Measurements from ENCODE around the gene OPHN1. TPM values are rescaled to one million over a fixed set of nuclear protein-coding genes. Genes with fewer than 3 reads are reported as not detected.

The OPHN1 gene
- total and polyA plus RNA-seq, 2 donors (not counting 1 experiment from before 2014, with no cell fraction given) = 2.9 to 8.3 TPM

DNA sequence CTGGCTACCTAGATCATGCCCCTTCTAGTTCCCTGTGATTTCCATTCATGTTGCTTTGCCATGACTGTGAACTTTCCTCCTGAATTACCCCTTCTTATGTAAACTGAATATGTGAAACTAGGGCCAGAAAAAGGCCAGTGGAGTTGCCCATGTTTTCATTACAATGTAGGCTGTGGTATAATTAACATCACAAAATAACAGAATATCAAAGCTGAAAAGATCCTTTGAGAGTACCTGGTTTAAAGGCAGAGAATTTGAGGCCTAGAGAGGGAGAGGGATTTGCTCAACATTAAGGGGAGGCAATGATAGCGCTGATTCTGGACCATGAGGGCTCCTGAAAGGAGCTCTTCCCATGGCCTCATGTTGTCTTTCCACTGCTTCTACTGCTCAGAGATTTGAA is 392.2 kb downstream of the OPHN1 start:
- Histone ChIP-seq H3K27ac (ENCODE audit: insufficient read depth, low read length) (no peak overlapping the region), H2AFZ (ENCODE audit: low read length) (no peak overlapping the region), H3K9me3 (ENCODE audit: control insufficient read depth, insufficient read depth, low read depth, low read length) (no peaks in the 10 kb centered on the region), H3K4me2 (ENCODE audit: extremely low read depth, insufficient read depth, low read length) (no peak overlapping the region), H3K4me3 (replicated peaks in 1 of 4; ENCODE audit: control extremely low read depth in 1 of 4, insufficient read depth in 1 of 4, low read depth in 3 of 4, low read length in 4 of 4) (no peak overlapping the region), H3K27me3 (ENCODE audit: control insufficient read depth, insufficient read depth, low read length) (no peaks in the 10 kb centered on the region), H3K79me2 (ENCODE audit: control insufficient read depth, insufficient read depth, low read length) (no peaks in the 10 kb centered on the region), H3K36me3 (ENCODE audit: control insufficient read depth, insufficient read depth, low read length) (no peaks in the 10 kb centered on the region), H3K4me1 (ENCODE audit: control insufficient read depth, extremely low read depth, insufficient read depth, low read length) (no peaks in the 10 kb centered on the region), H4K20me1 (ENCODE audit: control insufficient read depth, extremely low read depth, insufficient read depth, low read length) (no peaks in the 10 kb centered on the region), H3K9ac (ENCODE audit: insufficient read depth, low read length) (no peak overlapping the region)
- no peak for DNase-seq (ENCODE audit: low read depth in 2 of 2)
- TF ChIP-seq EZH2 (IDR thresholded peaks at IDR 0.05; ENCODE audit: low read length, missing control alignments) = no peak
- TF ChIP-seq, protein P1, sequence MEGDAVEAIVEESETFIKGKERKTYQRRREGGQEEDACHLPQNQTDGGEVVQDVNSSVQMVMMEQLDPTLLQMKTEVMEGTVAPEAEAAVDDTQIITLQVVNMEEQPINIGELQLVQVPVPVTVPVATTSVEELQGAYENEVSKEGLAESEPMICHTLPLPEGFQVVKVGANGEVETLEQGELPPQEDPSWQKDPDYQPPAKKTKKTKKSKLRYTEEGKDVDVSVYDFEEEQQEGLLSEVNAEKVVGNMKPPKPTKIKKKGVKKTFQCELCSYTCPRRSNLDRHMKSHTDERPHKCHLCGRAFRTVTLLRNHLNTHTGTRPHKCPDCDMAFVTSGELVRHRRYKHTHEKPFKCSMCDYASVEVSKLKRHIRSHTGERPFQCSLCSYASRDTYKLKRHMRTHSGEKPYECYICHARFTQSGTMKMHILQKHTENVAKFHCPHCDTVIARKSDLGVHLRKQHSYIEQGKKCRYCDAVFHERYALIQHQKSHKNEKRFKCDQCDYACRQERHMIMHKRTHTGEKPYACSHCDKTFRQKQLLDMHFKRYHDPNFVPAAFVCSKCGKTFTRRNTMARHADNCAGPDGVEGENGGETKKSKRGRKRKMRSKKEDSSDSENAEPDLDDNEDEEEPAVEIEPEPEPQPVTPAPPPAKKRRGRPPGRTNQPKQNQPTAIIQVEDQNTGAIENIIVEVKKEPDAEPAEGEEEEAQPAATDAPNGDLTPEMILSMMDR (conservative IDR thresholded peaks at IDR 0.05 in 1 of 2, IDR thresholded peaks at IDR 0.05 in 1 of 2; ENCODE audit: low read depth in 1 of 2, low read length in 2 of 2) = no peak

DNA sequence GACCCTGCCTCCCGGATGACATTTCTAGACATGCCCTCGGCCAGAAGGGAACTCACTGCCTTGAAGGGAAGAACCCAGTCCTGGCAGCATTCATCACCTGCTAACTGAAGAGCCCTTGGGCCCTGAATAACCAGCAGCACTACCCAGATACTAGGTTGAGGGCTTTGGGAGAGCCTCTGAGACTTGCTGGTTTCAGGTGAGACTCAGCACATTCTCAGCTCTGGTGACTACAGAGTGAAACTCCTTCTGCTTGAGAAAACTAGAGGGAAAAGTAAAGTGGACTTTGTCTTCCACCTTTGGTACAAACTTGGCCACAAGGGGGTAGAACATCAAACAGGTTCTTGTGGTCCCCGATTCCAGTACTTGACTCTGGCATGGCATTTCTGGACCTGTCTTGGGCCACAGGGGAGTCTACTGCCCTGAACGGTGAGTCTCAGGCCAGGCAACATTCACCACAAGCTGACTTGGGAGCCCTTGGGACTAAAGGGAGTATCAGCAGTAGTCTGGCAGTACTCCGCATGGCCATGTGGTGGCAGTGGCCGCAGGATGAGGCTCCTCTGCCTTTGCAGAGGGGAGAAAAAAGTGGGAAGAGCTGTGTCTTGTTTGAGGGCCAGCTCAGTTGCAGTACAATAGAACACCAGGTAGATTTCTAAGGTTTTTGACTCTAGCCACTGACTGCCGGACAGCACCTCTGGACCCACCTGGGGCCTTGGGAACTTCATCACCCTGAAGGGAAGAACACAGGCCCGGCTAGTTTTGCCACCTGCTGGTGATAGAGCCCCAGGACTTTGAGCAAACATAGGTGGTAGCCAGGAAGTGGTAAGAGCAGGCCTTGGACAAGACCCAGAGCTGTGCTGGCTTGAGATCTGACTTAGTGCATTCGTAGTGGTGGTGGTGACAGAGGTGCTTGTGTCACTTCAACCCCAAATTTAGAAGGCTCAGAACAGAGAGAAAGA is 414.8 kb downstream of the OPHN1 start:
- no peak overlapping the region for H3K27ac ChIP-seq (ENCODE audit: insufficient read depth, low read length)
- H3K4me2 ChIP-seq (ENCODE audit: extremely low read depth, insufficient read depth, low read length) = no peak overlapping the region
- H3K9me3 ChIP-seq (ENCODE audit: control insufficient read depth, insufficient read depth, low read depth, low read length) = no peaks in the 10 kb centered on the region
- no peaks in the 10 kb centered on the region for H3K4me1 ChIP-seq (ENCODE audit: control insufficient read depth, extremely low read depth, insufficient read depth, low read length)
- no peaks in the 10 kb centered on the region for H3K36me3 ChIP-seq (ENCODE audit: control insufficient read depth, insufficient read depth, low read length)
- no peak overlapping the region for H3K9ac ChIP-seq (ENCODE audit: insufficient read depth, low read length)
- no peaks in the 10 kb centered on the region for H3K27me3 ChIP-seq (ENCODE audit: control insufficient read depth, insufficient read depth, low read length)
- TF ChIP-seq, protein P1 (conservative IDR thresholded peaks at IDR 0.05 in 1 of 2, IDR thresholded peaks at IDR 0.05 in 1 of 2; ENCODE audit: low read depth in 1 of 2, low read length in 2 of 2) = peak; percentile 38 to 47
- TF ChIP-seq EZH2 (IDR thresholded peaks at IDR 0.05; ENCODE audit: low read length, missing control alignments) = no peak
- DNase-seq (ENCODE audit: low read depth in 2 of 2) = peak; percentile 1 to 7
- H4K20me1 ChIP-seq (ENCODE audit: control insufficient read depth, extremely low read depth, insufficient read depth, low read length) = no peaks in the 10 kb centered on the region
- no peaks in the 10 kb centered on the region for H3K79me2 ChIP-seq (ENCODE audit: control insufficient read depth, insufficient read depth, low read length)
- H3K4me3 ChIP-seq (replicated peaks in 1 of 4; ENCODE audit: control extremely low read depth in 1 of 4, insufficient read depth in 1 of 4, low read depth in 3 of 4, low read length in 4 of 4) = no peak overlapping the region
- H2AFZ ChIP-seq (ENCODE audit: low read length) = no peak overlapping the region

DNA sequence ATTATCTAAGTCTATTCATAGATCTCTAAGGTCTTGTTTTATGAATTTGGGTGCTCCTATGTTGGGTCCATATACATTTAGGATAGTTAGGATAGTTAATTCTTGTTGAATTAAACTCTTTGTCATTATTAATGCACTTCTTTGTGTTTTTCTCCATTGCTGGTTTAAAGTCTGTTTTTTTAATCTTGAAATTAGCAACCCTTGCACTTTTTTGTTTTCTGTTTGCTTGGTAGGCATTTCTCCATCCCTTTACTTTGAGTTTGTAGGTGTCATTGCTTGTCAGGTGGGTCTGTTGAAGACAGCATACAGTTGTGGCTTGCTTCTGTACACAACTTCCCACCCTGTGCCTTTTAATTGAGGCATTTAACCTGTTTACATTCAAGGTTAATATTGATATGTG is 434.8 kb downstream of the OPHN1 start:
- Histone ChIP-seq H3K4me1 (ENCODE audit: control insufficient read depth, extremely low read depth, insufficient read depth, low read length) (no peaks in the 10 kb centered on the region), H4K20me1 (ENCODE audit: control insufficient read depth, extremely low read depth, insufficient read depth, low read length) (no peaks in the 10 kb centered on the region), H3K36me3 (ENCODE audit: control insufficient read depth, insufficient read depth, low read length) (no peaks in the 10 kb centered on the region), H3K4me3 (replicated peaks in 1 of 4; ENCODE audit: control extremely low read depth in 1 of 4, insufficient read depth in 1 of 4, low read depth in 3 of 4, low read length in 4 of 4) (no peak overlapping the region), H3K79me2 (ENCODE audit: control insufficient read depth, insufficient read depth, low read length) (no peaks in the 10 kb centered on the region), H3K4me2 (ENCODE audit: extremely low read depth, insufficient read depth, low read length) (no peak overlapping the region), H3K27me3 (ENCODE audit: control insufficient read depth, insufficient read depth, low read length) (no peaks in the 10 kb centered on the region), H3K9me3 (ENCODE audit: control insufficient read depth, insufficient read depth, low read depth, low read length) (no peaks in the 10 kb centered on the region), H3K9ac (ENCODE audit: insufficient read depth, low read length) (no peak overlapping the region), H3K27ac (ENCODE audit: insufficient read depth, low read length) (no peak overlapping the region), H2AFZ (ENCODE audit: low read length) (no peak overlapping the region)
- TF ChIP-seq, protein P1 (conservative IDR thresholded peaks at IDR 0.05 in 1 of 2, IDR thresholded peaks at IDR 0.05 in 1 of 2; ENCODE audit: low read depth in 1 of 2, low read length in 2 of 2) = no peak
- TF ChIP-seq EZH2 (IDR thresholded peaks at IDR 0.05; ENCODE audit: low read length, missing control alignments) = no peak
- no peak for DNase-seq (ENCODE audit: low read depth in 2 of 2)

Other genes with a start within 250 kb of the OPHN1 start
- gene YIPF6, start 65.6 kb upstream of the OPHN1 start, total RNA-seq = 21.1 and 28.7 TPM in 2 replicates
- gene YIPF6, start 65.6 kb upstream of the OPHN1 start, polyA plus RNA-seq = 12.4 and 25.8 TPM in 2 replicates
- 1.5 TPM in 2 replicates for gene STARD8, start 214.2 kb upstream of the OPHN1 start, total RNA-seq
- gene STARD8, start 214.2 kb upstream of the OPHN1 start, polyA plus RNA-seq = 0.76 and 1.1 TPM in 2 replicates

Measured in fibroblast of lung (primary cell).